HG03442 (cell line): Measurements from ENCODE around the gene GFRA1.

Experiments used
- ATAC-seq: cut with Tn5 transposase; IDR thresholded peaks from one replicate; pipeline ENCODE4 v1.9.1; 2021; ENCODE audit warnings: mild to moderate bottlenecking, moderate library complexity; ENCODE audit not compliant: unreplicated experiment

The GFRA1 gene

GRCh38 chr10:116245156-116245555 lies 27.9 kb downstream of the GFRA1 start:
- ATAC-seq, result no peak

- ATAC-seq, result no peak
Measured at GRCh38 chr10:116241642-116242410, 31.2 kb downstream of the GFRA1 start.

GRCh38 chr10:116241085-116241484 lies 31.9 kb downstream of the GFRA1 start:
- ATAC-seq, result no peak

GRCh38 chr10:116240157-116240950 lies 32.7 kb downstream of the GFRA1 start:
- ATAC-seq, result no peak

GRCh38 chr10:116239229-116239628 lies 33.8 kb downstream of the GFRA1 start:
- no peak for ATAC-seq

- ATAC-seq, result no peak
Measured at GRCh38 chr10:116237970-116238369, 35.0 kb downstream of the GFRA1 start.

- ATAC-seq, result no peak
Measured at GRCh38 chr10:116237260-116237659, 35.7 kb downstream of the GFRA1 start.

GRCh38 chr10:116233230-116233629 lies 39.8 kb downstream of the GFRA1 start:
- ATAC-seq, result no peak

GRCh38 chr10:116232613-116233012 lies 40.4 kb downstream of the GFRA1 start:
- no peak for ATAC-seq

GRCh38 chr10:116226766-116227165 lies 46.2 kb downstream of the GFRA1 start:
- ATAC-seq, result no peak

GRCh38 chr10:116226053-116226452 lies 47.0 kb downstream of the GFRA1 start:
- ATAC-seq, result no peak

GRCh38 chr10:116223289-116223688 lies 49.7 kb downstream of the GFRA1 start:
- no peak for ATAC-seq

- no peak for ATAC-seq
Measured at GRCh38 chr10:116221053-116221452, 52.0 kb downstream of the GFRA1 start.

GRCh38 chr10:116216676-116217075 lies 56.3 kb downstream of the GFRA1 start:
- no peak for ATAC-seq

- ATAC-seq, result no peak
Measured at GRCh38 chr10:116215651-116216050, 57.4 kb downstream of the GFRA1 start.

- no peak for ATAC-seq
Measured at GRCh38 chr10:116211682-116212081, 61.3 kb downstream of the GFRA1 start.

GRCh38 chr10:116210588-116211346 lies 62.2 kb downstream of the GFRA1 start:
- ATAC-seq, result no peak

- ATAC-seq, result no peak
Measured at GRCh38 chr10:116209781-116210180, 63.2 kb downstream of the GFRA1 start.

GRCh38 chr10:116208956-116209567 lies 63.9 kb downstream of the GFRA1 start:
- ATAC-seq, result no peak

- no peak for ATAC-seq
Measured at GRCh38 chr10:116207690-116208089, 65.3 kb downstream of the GFRA1 start.

- ATAC-seq, result no peak
Measured at GRCh38 chr10:116203661-116204060, 69.3 kb downstream of the GFRA1 start.
